Memory B cell (primary cell): ENCODE data around the gene NDUFS1.
A peak's percentile ranks its signal among the peaks of the same experiment; 100 is the strongest.
"Not testable (repeated sequence)": the region's sequence is repeated elsewhere in the genome, so short reads cannot be mapped to it uniquely, and the experiment has no call there.

Experiments
- ATAC-seq: fragments of 150-1000 bp; cut with Tn5 transposase; 2 replicates; pipeline ENCODE4 v1.10.0; 2021; ENCODE audit warnings: low read depth, mild to moderate bottlenecking, moderate library complexity
- DNase-seq, 2 donors: peaks; one replicate each; pipeline ENCODE4 v3.0.0; 2022; ENCODE audit warnings: low spot score in 2 of 2
- H3K27ac Mint-ChIP-seq: one replicate; pipeline ENCODE4 v1.8.0; 2022; ENCODE audit warnings: mild to moderate bottlenecking, moderate library complexity, mixed read lengths
- H3K27me3 Mint-ChIP-seq: one replicate; pipeline ENCODE4 v1.8.0; 2022; ENCODE audit warnings: mixed read lengths
- H3K36me3 Mint-ChIP-seq: one replicate; pipeline ENCODE4 v1.8.0; 2022; ENCODE audit warnings: mild to moderate bottlenecking, mixed read lengths
- H3K4me1 Mint-ChIP-seq: one replicate; pipeline ENCODE4 v1.8.0; 2022; ENCODE audit warnings: mixed read lengths
- H3K4me3 Mint-ChIP-seq: one replicate; pipeline ENCODE4 v1.8.0; 2022; ENCODE audit warnings: mild to moderate bottlenecking, moderate library complexity, mixed read lengths
- H3K9me3 Mint-ChIP-seq: one replicate; pipeline ENCODE4 v1.8.0; 2022; ENCODE audit warnings: mixed read lengths

NDUFS1 gene

GRCh38 chr2:206105038-206105437 is 54.2 kb downstream of the NDUFS1 start:
- H3K27ac Mint-ChIP-seq: no peak overlapping the region
- no peak overlapping the region for H3K4me3 Mint-ChIP-seq
- ATAC-seq: no peak
- no peaks in the 10 kb centered on the region for H3K27me3 Mint-ChIP-seq
- H3K9me3 Mint-ChIP-seq: no peaks in the 10 kb centered on the region
- no peaks in the 10 kb centered on the region for H3K36me3 Mint-ChIP-seq
- H3K4me1 Mint-ChIP-seq: peaks cover 2% of the 10 kb centered on the region
- DNase-seq: no peak

- not testable (repeated sequence) for H3K9me3 Mint-ChIP-seq, H3K4me3 Mint-ChIP-seq, DNase-seq, ATAC-seq, H3K27ac Mint-ChIP-seq, H3K27me3 Mint-ChIP-seq, H3K36me3 Mint-ChIP-seq, H3K4me1 Mint-ChIP-seq
These were observed 60.4 kb downstream of the NDUFS1 start for GRCh38 chr2:206098872-206099271.

- Mint-ChIP-seq H3K36me3 (no peaks in the 10 kb centered on the region), H3K27ac (no peak overlapping the region), H3K27me3 (no peaks in the 10 kb centered on the region), H3K4me1 (no peaks in the 10 kb centered on the region), H3K4me3 (no peak overlapping the region), H3K9me3 (no peaks in the 10 kb centered on the region)
- DNase-seq (no peak), ATAC-seq (no peak)
These were observed 60.8 kb downstream of the NDUFS1 start for GRCh38 chr2:206098471-206098870.

GRCh38 chr2:206096876-206097275 is 62.4 kb downstream of the NDUFS1 start:
- no peak for ATAC-seq
- Mint-ChIP-seq H3K27ac (no peak overlapping the region), H3K4me1 (no peaks in the 10 kb centered on the region), H3K4me3 (no peak overlapping the region), H3K36me3 (no peaks in the 10 kb centered on the region), H3K9me3 (no peaks in the 10 kb centered on the region), H3K27me3 (no peaks in the 10 kb centered on the region)
- no peak for DNase-seq

GRCh38 chr2:206095536-206096332 is 63.5 kb downstream of the NDUFS1 start:
- no peaks in the 10 kb centered on the region for H3K27me3 Mint-ChIP-seq
- H3K27ac Mint-ChIP-seq: no peak overlapping the region
- ATAC-seq (no peak), DNase-seq (no peak)
- H3K4me3 Mint-ChIP-seq: no peak overlapping the region
- no peaks in the 10 kb centered on the region for H3K9me3 Mint-ChIP-seq
- no peaks in the 10 kb centered on the region for H3K4me1 Mint-ChIP-seq
- H3K36me3 Mint-ChIP-seq: no peaks in the 10 kb centered on the region

- no peaks in the 10 kb centered on the region for H3K27me3 Mint-ChIP-seq
These were observed 66.9 kb downstream of the NDUFS1 start for GRCh38 chr2:206092297-206092696.

GRCh38 chr2:206088248-206088647 is 71.0 kb downstream of the NDUFS1 start:
- Mint-ChIP-seq H3K27me3 (no peaks in the 10 kb centered on the region), H3K9me3 (no peaks in the 10 kb centered on the region), H3K4me3 (no peak overlapping the region), H3K36me3 (no peaks in the 10 kb centered on the region), H3K4me1 (peaks cover 15% of the 10 kb centered on the region), H3K27ac (no peak overlapping the region)
- DNase-seq (no peak), ATAC-seq (no peak)

More at GRCh38 chr2:206092297-206092696, 66.9 kb downstream of the NDUFS1 start:
- Mint-ChIP-seq H3K9me3 (no peaks in the 10 kb centered on the region), H3K4me3 (no peak overlapping the region), H3K27ac (no peak overlapping the region), H3K4me1 (no peaks in the 10 kb centered on the region), H3K36me3 (no peaks in the 10 kb centered on the region)
- no peak for DNase-seq
- ATAC-seq: no peak

GRCh38 chr2:206086716-206087350 is 72.4 kb downstream of the NDUFS1 start:
- H3K9me3 Mint-ChIP-seq: no peaks in the 10 kb centered on the region
- peak overlapping the region; percentile 56 for H3K4me3 Mint-ChIP-seq
- DNase-seq: no peak
- H3K27ac Mint-ChIP-seq: peak overlapping the region; percentile 82
- H3K27me3 Mint-ChIP-seq: no peaks in the 10 kb centered on the region
- no peaks in the 10 kb centered on the region for H3K36me3 Mint-ChIP-seq
- peaks cover 15% of the 10 kb centered on the region for H3K4me1 Mint-ChIP-seq
- ATAC-seq: no peak

GRCh38 chr2:206085742-206086445 is 73.3 kb downstream of the NDUFS1 start, which contains the start of gene INO80D:
Gene INO80D, minus strand, starts transcription at chr2:206086174. Its CDS starts 23,158 bp downstream, at chr2:206063016.
- H3K9me3 Mint-ChIP-seq: no peaks in the 10 kb centered on the region
- no peaks in the 10 kb centered on the region for H3K27me3 Mint-ChIP-seq
- H3K27ac Mint-ChIP-seq: peak within 1 kb of the TSS; percentile 100
- peaks cover 21% of the 10 kb centered on the region for H3K4me1 Mint-ChIP-seq
- peak in 1 of 2 donors; percentile 80 for DNase-seq
- peak; percentile 91 for ATAC-seq
- H3K36me3 Mint-ChIP-seq: no peaks in the 10 kb centered on the region
- H3K4me3 Mint-ChIP-seq: peak within 1 kb of the TSS; percentile 98

GRCh38 chr2:206084870-206085741 is 74.1 kb downstream of the NDUFS1 start:
- Mint-ChIP-seq H3K36me3 (no peaks in the 10 kb centered on the region), H3K9me3 (no peaks in the 10 kb centered on the region), H3K27me3 (no peaks in the 10 kb centered on the region), H3K4me1 (peaks cover 23% of the 10 kb centered on the region), H3K27ac (peak overlapping the region; percentile 100), H3K4me3 (peak overlapping the region; percentile 98)
- DNase-seq: peak; percentile 57 to 78
- peak; percentile 40 for ATAC-seq

- Mint-ChIP-seq H3K36me3 (no peaks in the 10 kb centered on the region), H3K9me3 (no peaks in the 10 kb centered on the region), H3K27me3 (no peaks in the 10 kb centered on the region), H3K4me3 (peak overlapping the region; percentile 90), H3K4me1 (peaks cover 30% of the 10 kb centered on the region), H3K27ac (peak overlapping the region; percentile 97)
- DNase-seq (peak in 1 of 2 donors; percentile 13), ATAC-seq (no peak)
These were observed 74.8 kb downstream of the NDUFS1 start for GRCh38 chr2:206084439-206084869.

GRCh38 chr2:206083602-206084438 is 75.4 kb downstream of the NDUFS1 start:
- peak overlapping the region; percentile 90 for H3K4me3 Mint-ChIP-seq
- H3K36me3 Mint-ChIP-seq: no peaks in the 10 kb centered on the region
- peak overlapping the region; percentile 97 for H3K27ac Mint-ChIP-seq
- DNase-seq (no peak), ATAC-seq (no peak)
- peaks cover 32% of the 10 kb centered on the region for H3K4me1 Mint-ChIP-seq
- H3K9me3 Mint-ChIP-seq: no peaks in the 10 kb centered on the region
- no peaks in the 10 kb centered on the region for H3K27me3 Mint-ChIP-seq
